AG04450 (cell line): ENCODE results near the gene PGM2. TPM values are rescaled to one million over a fixed set of nuclear protein-coding genes. Genes with fewer than 3 reads are reported as not detected.

ENCODE experiments used
- CTCF ChIA-PET: fragments of 300-600, 350-600 bp; formaldehyde crosslinking; extraction: SDS; loops from one replicate; lab custom pipeline; 2022; ENCODE audit warnings: antibody characterized with exemption, inconsistent platforms; lab: Charles Lee
- POLR2A ChIA-PET: fragments of 350-600 bp; formaldehyde crosslinking; extraction: SDS; loops from one replicate; lab custom pipeline; 2021; ENCODE audit warnings: antibody characterized with exemption, inconsistent platforms; lab: Yijun Ruan, JAX
- DNase-seq: peaks from one replicate; pipeline ENCODE4 v3.0.0-alpha.2; 2011; ENCODE audit warnings: low read depth, low spot score
- H3K27ac ChIP-seq: one replicate; pipeline ENCODE4 v1.5.1; 2012; ENCODE audit warnings: low read depth, low read length, control low read depth
- H3K27me3 ChIP-seq: one replicate; pipeline ENCODE4 v1.6.0; 2012; ENCODE audit warnings: low read length; ENCODE audit not compliant: control insufficient read depth, insufficient read depth
- H3K4me3 ChIP-seq: 2 replicates; pipeline ENCODE4 v1.5.1; 2011; ENCODE audit warnings: mild to moderate bottlenecking, low read depth, low read length, control low read depth
- H3K9me3 ChIP-seq: 2 replicates; pipeline ENCODE4 v1.5.1; 2012; ENCODE audit warnings: low read length; ENCODE audit not compliant: control insufficient read depth, insufficient read depth
- CTCF ChIP-seq: IDR thresholded peaks from 2 replicates; pipeline ENCODE4 v1.5.1; 2011; ENCODE audit warnings: low read depth, low read length, control low read depth, inconsistent platforms
- polyA plus RNA-seq: library from polyadenylated mRNA; depleted of rRNA; stranded (reverse); fragments of >200 nt; gene quantifications from 2 replicates; pipeline ENCODE4 v1.2.3, GENCODE V29; 2011

PGM2 gene
- polyA plus RNA-seq, 1 experiment, result 24.1 TPM

GRCh38 chr4:37827030-37827685 is 672 bp downstream of the PGM2 start:
- H3K27ac ChIP-seq, result peak overlapping the region; percentile 39
- CTCF ChIA-PET, result interaction anchor here (1.0 to 2.7 kb wide), 5 partner anchors 7 to 225 kb away, joined by 3 to 14 read pairs (median 6); no protein-coding TSS in a partner anchor
- TF ChIP-seq CTCF, result no peak

DNA sequence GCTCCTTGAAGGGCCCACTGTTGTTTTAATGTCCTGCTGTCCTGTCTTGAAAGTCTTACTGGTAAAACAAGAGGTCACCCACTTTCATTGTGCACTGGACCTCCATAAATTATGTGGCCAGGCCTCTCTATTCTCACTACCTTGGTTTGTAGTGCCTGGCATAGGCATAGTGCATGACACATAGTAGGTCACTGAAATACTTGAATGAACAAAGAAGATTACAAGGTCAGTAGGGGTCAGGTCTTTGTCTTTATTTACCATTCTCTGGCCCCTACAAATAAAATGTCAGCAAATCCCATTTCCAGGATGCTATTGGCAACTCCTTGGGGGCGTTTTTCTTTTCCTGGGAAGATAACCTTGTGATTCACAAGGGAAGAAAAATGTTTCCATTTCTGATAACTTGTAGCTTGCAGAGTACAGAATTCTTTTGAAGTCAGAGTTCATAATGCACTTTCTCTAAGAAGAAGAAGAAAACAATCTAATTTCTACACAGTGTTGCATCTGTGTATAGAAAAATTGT is 1.4 kb downstream of the PGM2 start:
- TF ChIP-seq CTCF, result no peak
- CTCF ChIA-PET, result interaction anchor here (0.6 to 2.7 kb wide), 3 partner anchors 15 to 226 kb away, joined by 4 to 14 read pairs (median 6); no protein-coding TSS in a partner anchor
- Histone ChIP-seq H3K4me3 (peak overlapping the region; percentile 88), H3K27ac (no peak overlapping the region), H3K9me3 (peaks cover 6% of the 10 kb centered on the region; the same call in 1 of the 2 replicates), H3K27me3 (no peaks in the 10 kb centered on the region)
- no peak for DNase-seq
- POLR2A ChIA-PET, result no interaction called here

More at GRCh38 chr4:37827030-37827685, 672 bp downstream of the PGM2 start:
- no peaks in the 10 kb centered on the region for H3K27me3 ChIP-seq
- peak overlapping the region; percentile 88 for H3K4me3 ChIP-seq
- DNase-seq, result no peak
- H3K9me3 ChIP-seq, result peaks cover 6% of the 10 kb centered on the region; the same call in 1 of the 2 replicates
- POLR2A ChIA-PET, result interaction anchor here (1.0 to 1.2 kb wide), 2 partner anchors 61 to 141 kb away, joined by 3 read pairs; partner anchors contain the start of gene RELL1

- CTCF ChIA-PET, result no interaction called here
- no peak for DNase-seq
- TF ChIP-seq CTCF, result no peak
- Histone ChIP-seq H3K4me3 (no peak overlapping the region), H3K27me3 (no peaks in the 10 kb centered on the region), H3K27ac (no peak overlapping the region), H3K9me3 (peaks cover 6% of the 10 kb centered on the region; the same call in 1 of the 2 replicates)
- POLR2A ChIA-PET, result no interaction called here
Measured at GRCh38 chr4:37828843-37829242, 2.4 kb downstream of the PGM2 start.

GRCh38 chr4:37830640-37831039 is 4.2 kb downstream of the PGM2 start:
- Histone ChIP-seq H3K9me3 (peaks cover 6% of the 10 kb centered on the region; the same call in 1 of the 2 replicates), H3K4me3 (no peak overlapping the region), H3K27me3 (no peaks in the 10 kb centered on the region), H3K27ac (no peak overlapping the region)
- DNase-seq, result no peak
- ChIA-PET CTCF (no interaction called here), POLR2A (no interaction called here)
- TF ChIP-seq CTCF, result no peak

DNA sequence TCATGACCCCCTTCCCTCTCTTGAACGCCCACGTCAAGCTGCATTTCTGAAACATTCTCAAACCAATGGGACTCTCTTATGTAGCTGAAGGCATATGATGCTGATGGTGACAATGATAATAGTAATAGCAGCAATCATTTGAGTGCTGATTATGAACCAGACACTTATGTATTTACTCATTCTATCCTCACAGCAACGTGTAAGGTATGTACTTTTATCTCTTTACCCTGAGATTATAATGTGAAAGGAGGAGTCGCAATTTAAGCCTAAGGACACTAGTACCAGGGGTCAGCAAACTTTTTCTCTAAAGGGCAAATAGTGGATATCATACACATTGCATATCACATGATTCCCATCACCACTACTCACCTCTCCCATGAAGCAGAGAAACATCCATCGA is 8.5 kb downstream of the PGM2 start:
- H3K27me3 ChIP-seq, result no peaks in the 10 kb centered on the region
- H3K4me3 ChIP-seq, result no peak overlapping the region
- TF ChIP-seq CTCF, result no peak
- no peaks in the 10 kb centered on the region for H3K9me3 ChIP-seq
- DNase-seq, result no peak
- no peak overlapping the region for H3K27ac ChIP-seq
- POLR2A ChIA-PET, result no interaction called here
- CTCF ChIA-PET, result interaction anchor here (0.7 to 1.5 kb wide), 3 partner anchors 9 to 232 kb away, joined by 3 to 4 read pairs (median 4); partner anchors contain the start of gene PGM2
